ENCODE data around the gene TMEM120B.

- TF ChIP-seq CTCF (conservative IDR thresholded peaks at IDR 0.05; ENCODE audit: low read depth, low read length) (no peak), RCOR1 (IDR thresholded peaks at IDR 0.05; ENCODE audit: insufficient replicate concordance, low read length) (no peak), CHD1 (IDR thresholded peaks at IDR 0.05; ENCODE audit: low read depth, low read length) (no peak), POLR2A (IDR thresholded peaks at IDR 0.05; ENCODE audit: low read depth, low read length) (no peak)
Measured at GRCh38 chr12:121807642-121808347, 95.2 kb downstream of the TMEM120B start.

All from IMR-90 (cell line).